Measurements from ENCODE around the gene TRAPPC12.

DNA sequence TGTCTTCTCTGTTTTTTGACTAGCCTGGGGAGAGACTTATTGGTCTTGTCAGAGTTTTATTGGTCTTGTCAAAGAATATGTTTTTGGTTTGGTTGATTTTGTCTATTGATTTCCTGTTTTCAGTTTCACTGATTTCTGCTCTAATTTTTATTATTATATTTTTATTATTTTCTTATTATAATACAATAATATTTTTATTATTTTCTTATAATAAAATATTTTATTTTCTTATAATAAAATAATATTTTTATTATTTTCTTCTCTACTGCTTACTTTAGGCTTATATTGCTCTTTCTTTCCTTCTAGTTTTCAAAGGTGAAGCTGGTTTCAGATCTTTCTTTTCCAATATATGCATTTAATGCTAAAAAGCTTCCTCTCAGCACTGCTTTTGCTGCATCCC, 62.0 kb downstream of the TRAPPC12 start:
- TF ChIP-seq ZNF274 (IDR thresholded peaks at IDR 0.05; ENCODE audit: low read depth, low read length): no peak
- no peak for TF ChIP-seq YY1 (IDR thresholded peaks at IDR 0.05; ENCODE audit: insufficient read depth, insufficient read length)
- no peak for TF ChIP-seq SUZ12 (IDR thresholded peaks at IDR 0.05; ENCODE audit: extremely low read depth, insufficient read depth, insufficient read length)
